ENCODE data around the gene PUM1.

PUM1 gene

GRCh38 chr1:31022259-31022658, 43.3 kb downstream of the PUM1 start:
- DNase-seq = no peak

- no peak for DNase-seq
Observed at GRCh38 chr1:31020007-31020790, 45.3 kb downstream of the PUM1 start.

- no peak for DNase-seq
Observed at GRCh38 chr1:31019401-31019800, 46.1 kb downstream of the PUM1 start.

DNA sequence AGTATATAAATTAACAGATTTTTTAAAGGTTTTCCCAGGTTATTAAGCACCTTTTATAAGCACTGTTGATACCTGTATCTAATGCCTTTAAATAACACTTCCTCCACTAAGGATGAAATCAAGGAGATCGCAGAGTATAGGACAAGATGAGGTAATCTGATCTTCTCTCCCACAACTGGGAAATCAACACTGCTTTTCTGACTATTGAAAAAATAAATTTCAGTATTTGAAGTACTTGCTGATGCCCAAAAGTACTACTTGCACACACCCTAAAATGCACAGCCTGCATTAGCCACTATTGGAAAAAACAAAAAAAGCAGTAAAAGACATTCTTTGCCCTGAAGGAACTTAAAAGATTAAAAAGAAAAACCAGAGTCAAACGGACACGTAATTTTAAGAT, 48.6 kb downstream of the PUM1 start:
- DNase-seq = no peak

- DNase-seq = no peak
Observed at GRCh38 chr1:31013187-31013864, 52.2 kb downstream of the PUM1 start.

DNA sequence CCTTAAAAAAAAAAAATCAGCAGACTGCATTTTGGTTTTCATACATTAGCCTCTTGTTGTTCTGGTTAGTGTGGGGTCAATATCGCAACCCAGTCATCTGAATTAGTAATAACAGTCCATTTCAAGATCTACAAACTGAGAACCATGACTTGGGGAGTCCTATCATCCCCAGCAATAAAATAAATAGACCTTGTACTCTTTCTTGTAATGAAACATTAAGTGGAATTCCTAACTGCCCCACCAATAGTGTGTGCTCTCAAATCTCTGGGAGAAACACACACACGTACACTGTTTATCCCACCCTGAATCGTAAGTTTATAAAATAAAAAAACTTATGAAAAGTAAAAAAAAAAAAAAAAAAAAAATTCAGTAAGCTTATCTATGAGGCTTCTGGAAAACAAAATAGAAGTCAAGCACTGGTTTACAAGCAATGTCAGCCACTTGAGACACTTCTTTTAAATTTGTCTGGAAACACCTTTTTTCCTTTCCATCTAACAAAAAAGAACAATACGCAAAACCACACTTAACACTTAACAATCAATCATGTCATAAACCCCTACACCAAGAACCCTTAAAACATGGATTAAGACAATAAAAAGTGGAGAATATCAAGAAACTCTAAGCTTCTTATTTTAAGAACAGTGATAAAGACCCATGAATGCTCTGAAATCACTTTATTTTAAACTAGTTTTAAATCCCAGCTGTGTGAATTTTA, 53.1 kb downstream of the PUM1 start:
- no peak for DNase-seq

DNA sequence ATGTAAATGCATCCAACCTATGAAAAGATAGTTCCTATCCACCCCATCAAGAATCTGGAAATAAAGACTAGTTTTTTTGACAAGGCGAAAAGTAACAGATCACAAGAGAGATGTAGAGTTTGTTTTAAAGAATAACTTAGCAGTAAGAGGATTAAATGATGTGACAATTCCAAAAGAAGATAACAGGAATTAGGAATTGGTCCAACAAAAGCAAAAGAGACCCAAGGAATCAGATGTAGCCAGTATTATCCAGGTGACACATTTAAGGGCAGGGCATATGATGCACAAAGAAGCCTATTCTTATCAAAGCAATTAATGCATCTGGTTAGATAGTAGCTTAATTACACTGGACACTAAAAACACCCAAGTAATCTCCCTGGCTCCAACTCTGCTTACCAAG, 53.8 kb downstream of the PUM1 start:
- DNase-seq = no peak

DNA sequence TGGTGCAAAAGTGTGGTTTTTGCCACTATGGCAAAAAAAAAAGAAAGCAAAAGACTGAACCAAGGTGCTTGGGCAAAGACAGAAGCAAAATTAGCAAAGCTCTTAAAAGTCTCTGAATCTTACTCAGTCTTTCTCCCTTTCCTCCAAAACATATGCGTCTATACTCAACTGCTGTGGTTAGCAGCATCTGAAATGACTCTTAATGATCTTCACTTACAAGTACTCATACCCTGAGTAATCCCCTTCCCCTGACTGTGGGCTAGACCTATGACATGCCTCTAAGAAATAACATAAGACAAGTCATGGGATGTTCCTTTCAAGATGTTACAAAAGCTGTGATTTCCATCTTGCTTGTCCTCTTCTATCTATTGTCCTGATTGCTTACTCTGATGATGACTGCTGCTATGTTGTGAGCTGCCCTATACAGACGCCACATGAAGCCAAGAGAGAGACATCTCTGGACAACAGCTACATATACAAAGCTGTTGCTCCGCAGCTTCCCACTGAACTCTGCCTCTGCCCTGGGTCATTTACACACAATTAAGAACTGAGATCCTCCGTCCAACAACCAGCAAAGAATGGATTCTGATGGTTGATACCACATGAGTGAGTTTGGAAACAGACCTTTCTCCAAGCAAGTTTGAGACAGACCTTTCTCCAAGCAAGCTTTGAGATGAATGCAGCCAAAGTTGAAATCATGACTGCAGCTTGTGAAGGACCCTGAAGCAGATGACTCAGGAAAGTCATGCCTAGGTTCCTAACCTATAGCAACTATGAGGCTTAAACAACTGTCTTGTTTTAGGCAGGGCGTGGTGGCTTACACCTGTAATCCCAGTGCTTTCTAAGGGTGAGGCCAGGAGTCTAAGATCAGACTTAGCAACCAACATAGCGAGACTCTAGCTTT, 55.2 kb downstream of the PUM1 start:
- no peak for DNase-seq

GRCh38 chr1:31007462-31007991, 58.0 kb downstream of the PUM1 start:
- DNase-seq = no peak

DNA sequence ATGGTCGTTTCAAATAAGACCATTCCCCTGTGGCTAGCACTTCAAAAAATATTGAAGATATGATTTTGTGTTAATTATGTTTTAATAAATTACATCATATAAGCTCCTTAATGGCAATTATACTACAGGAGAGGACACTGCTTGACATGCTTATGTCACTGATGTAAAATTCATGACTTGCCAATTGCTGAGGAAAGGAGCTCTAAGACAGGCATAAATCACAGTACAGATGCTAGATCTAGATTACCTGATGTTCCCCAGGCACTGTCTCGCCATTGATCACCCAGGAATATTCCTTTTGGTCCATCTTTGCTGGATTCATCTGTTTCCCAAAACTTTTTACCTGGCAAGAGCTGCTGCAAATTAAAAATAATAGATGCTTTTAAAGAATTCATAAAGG, 58.8 kb downstream of the PUM1 start:
- no peak for DNase-seq

- DNase-seq = no peak
Observed at GRCh38 chr1:31005617-31006166, 59.8 kb downstream of the PUM1 start.

DNA sequence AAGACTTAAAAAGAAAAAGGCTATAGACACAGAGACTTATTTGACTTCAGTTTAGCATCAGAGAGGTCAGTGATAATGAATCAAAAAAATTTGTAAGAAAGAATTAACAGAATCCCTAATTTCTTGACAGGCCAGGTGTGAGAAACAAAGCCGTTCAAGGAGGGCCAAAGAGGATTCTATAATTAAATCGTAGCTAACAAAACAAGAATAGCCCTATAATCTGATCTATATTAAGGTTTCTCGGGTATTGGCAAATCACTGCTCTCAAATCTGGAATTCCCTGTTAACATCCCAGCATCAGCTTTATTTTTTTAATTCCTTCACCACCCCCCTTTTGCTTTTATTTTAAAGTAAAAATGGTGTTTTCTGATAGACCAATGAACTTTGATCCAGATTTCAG, 60.3 kb downstream of the PUM1 start:
- DNase-seq = no peak

GRCh38 chr1:31004231-31004621, 61.3 kb downstream of the PUM1 start:
- no peak for DNase-seq

DNA sequence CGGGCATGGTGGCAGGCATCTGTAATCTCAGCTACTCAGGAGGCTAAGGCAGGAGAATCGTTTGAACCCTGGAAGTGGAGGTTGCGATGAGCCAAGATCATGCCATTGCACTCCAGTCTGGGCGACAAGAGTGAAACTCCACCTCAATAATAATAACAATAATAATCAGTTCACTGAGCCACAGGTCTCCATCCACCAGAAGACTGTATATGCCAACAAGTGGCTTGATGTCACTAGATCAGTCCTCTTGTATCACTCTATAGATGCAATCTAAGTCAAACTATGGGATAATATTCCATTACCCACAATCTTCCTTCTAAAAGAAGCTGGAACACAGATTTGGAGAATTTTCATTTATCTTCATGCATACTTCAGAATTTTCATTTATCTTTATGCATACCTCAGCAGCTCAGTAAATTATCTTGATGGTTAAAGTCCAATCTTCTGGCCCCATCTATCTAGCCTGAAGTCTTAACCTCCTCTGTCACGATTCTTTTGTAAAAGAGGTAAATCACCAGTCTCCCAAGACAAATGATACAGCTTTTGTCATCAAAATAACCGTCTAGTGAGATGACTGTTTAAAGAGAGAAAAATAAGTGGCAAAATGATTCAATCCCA, 61.8 kb downstream of the PUM1 start:
- no peak for DNase-seq

GRCh38 chr1:31000301-31000700, 65.2 kb downstream of the PUM1 start:
- DNase-seq = no peak

GRCh38 chr1:30998887-30999286, 66.6 kb downstream of the PUM1 start:
- DNase-seq = no peak

DNA sequence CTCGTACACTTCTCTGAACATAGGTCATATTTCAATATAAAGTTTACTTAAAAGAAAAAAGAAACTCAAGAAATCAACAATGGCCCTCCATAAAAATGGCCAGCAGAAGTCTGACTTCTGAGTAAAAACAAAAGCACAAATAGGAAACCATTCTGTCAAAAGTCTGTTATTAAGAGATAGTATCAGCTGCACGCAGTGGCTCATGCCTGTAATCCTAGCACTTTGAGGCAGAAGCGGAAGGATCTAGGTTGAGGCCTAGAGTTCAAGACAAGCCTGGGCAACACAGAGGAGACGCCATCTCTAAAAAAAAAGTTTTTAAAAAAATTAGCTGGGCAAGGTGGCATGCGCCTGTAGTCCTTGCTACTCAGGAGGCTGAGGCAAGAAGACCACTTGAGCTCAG, 67.3 kb downstream of the PUM1 start:
- no peak for DNase-seq

DNA sequence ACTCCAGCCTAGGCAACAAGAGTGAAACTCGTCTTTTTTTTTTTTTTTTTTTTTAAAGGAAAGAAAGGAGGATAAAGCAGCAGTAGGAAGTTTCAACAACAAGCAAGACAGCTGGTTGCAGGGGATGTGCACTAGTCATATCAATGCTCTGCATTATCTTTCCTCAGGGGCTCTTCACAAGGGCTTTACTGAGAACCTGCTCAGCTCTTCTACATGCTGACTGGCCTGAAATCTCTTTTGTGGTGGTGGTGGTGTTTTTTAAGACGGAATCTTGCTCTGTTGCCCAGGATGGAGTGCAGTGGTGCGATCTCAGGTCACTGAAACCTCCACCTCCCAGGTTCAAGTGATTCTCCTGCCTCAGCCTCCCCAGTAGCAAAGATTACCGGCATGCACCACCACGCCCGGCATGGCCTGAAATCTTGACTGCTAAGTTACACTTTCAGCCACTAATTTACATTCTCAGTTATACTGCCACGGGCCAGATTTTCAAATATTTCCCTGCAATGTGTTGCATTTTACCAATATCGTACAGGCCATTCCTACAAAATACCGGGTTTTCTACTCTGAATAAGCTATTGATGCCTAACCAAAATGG, 68.0 kb downstream of the PUM1 start:
- no peak for DNase-seq

DNA sequence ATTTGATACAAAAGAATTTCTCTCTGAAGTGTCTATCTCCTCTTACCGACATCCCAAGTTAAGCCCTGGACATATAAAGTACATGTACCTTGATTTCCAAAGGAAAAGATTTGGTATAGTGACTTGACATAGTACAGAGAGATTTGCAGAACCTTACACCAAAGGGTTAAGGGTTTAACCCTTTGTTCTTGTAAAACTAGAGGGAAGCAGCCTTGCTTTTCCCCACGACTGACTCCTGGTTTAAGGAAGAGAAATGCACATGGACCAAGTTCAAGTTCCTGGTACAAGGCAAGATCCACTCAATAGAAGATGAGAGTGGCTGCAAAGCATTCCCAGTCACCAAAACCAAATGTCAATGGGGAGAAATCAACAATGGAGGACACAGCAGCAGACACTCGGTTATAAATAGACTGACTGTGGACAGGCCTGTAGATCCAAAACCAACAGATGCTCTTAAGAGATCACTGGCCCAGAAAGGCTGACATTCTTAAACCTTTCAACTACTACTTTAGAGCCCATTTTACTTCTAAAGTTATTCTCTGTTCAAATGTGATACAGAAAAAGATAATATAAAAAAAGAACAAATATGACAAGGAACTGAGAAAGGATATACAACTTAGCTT, 69.4 kb downstream of the PUM1 start:
- DNase-seq = no peak

DNA sequence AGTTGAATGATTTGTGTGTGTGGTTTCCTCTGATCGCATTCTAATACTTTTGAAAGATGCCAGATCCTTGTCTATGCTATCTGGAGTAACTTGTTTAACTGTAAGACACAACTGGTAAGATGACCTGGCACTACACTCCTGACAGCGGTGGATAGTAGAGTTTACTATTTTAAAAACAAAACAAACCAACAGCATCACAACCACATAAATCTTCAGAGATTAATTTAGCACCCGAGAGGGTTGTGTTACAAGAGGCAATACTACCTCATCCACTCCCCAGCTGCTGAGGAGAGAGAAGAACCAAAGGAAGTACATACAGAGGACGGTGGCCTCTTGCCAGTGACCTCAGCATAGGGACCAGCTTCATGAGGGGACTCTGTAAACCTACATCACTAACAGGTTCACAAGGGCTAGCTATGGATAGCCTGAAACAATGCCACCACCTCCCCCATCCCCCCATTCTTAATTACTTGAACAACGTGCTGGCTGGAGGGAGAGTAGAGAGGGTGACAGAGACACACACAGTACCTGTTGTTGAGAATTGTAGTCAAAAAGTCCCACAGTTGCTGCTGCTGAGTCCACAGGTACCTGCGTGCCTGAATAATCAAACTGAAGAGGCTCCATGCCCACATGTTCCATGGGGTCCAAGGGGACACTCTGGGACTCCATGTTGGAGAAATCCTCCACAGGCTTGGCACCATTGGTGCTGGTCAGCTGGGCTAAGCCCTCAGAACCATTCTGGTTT, 73.5 kb downstream of the PUM1 start:
- no peak for DNase-seq

Data from NCI-H1694 treated with DMSO at 0.1 percent for 48 hours (cell line).